BLaER1 treated with 17β-estradiol and CSF1 and Interleukin-3, amounts not matched to agents 10 nM and 100 nM (cell line): ENCODE data around the gene MED17.
A peak's percentile ranks its signal among the peaks of the same experiment; 100 is the strongest.

Source experiments
- H3K27ac ChIP-seq, 11 experiments: shearing (Covaris generic); formaldehyde crosslinking; 2 replicates each; pipeline ENCODE4 v1.8.1; 2022
- H3K27me3 ChIP-seq, 11 experiments: shearing (Covaris generic); formaldehyde crosslinking; 2 replicates each; pipeline ENCODE4 v1.8.1; 2022
- H3K36me3 ChIP-seq, 11 experiments: shearing (Covaris generic); formaldehyde crosslinking; 2 replicates each; pipeline ENCODE4 v1.8.1; 2022
- H3K4me1 ChIP-seq, 10 experiments: shearing (Covaris generic); formaldehyde crosslinking; 2 replicates each; pipeline ENCODE4 v1.8.1; 2022
- H3K4me2 ChIP-seq, 11 experiments: shearing (Covaris generic); formaldehyde crosslinking; 2 replicates each; pipeline ENCODE4 v1.8.1; 2022
- H3K4me3 ChIP-seq, 10 experiments: shearing (Covaris generic); formaldehyde crosslinking; 2 replicates each; pipeline ENCODE4 v1.8.1; 2022
- H3K9ac ChIP-seq, 11 experiments: shearing (Covaris generic); formaldehyde crosslinking; 2 replicates each; pipeline ENCODE4 v1.8.1; 2022
- H3K9me3 ChIP-seq, 11 experiments: shearing (Covaris generic); formaldehyde crosslinking; replicated peaks in 1 of 11; 2 replicates each; pipeline ENCODE4 v1.8.1; 2022
- H4K20me1 ChIP-seq, 11 experiments: shearing (Covaris generic); formaldehyde crosslinking; 2 replicates each; pipeline ENCODE4 v1.8.1; 2022
- Cebpa-rat ChIP-seq, 11 experiments: shearing (Covaris generic); IDR thresholded peaks; 2 replicates each; pipeline ENCODE4 v1.8.1; 2022

The MED17 gene, protein sequence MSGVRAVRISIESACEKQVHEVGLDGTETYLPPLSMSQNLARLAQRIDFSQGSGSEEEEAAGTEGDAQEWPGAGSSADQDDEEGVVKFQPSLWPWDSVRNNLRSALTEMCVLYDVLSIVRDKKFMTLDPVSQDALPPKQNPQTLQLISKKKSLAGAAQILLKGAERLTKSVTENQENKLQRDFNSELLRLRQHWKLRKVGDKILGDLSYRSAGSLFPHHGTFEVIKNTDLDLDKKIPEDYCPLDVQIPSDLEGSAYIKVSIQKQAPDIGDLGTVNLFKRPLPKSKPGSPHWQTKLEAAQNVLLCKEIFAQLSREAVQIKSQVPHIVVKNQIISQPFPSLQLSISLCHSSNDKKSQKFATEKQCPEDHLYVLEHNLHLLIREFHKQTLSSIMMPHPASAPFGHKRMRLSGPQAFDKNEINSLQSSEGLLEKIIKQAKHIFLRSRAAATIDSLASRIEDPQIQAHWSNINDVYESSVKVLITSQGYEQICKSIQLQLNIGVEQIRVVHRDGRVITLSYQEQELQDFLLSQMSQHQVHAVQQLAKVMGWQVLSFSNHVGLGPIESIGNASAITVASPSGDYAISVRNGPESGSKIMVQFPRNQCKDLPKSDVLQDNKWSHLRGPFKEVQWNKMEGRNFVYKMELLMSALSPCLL

DNA sequence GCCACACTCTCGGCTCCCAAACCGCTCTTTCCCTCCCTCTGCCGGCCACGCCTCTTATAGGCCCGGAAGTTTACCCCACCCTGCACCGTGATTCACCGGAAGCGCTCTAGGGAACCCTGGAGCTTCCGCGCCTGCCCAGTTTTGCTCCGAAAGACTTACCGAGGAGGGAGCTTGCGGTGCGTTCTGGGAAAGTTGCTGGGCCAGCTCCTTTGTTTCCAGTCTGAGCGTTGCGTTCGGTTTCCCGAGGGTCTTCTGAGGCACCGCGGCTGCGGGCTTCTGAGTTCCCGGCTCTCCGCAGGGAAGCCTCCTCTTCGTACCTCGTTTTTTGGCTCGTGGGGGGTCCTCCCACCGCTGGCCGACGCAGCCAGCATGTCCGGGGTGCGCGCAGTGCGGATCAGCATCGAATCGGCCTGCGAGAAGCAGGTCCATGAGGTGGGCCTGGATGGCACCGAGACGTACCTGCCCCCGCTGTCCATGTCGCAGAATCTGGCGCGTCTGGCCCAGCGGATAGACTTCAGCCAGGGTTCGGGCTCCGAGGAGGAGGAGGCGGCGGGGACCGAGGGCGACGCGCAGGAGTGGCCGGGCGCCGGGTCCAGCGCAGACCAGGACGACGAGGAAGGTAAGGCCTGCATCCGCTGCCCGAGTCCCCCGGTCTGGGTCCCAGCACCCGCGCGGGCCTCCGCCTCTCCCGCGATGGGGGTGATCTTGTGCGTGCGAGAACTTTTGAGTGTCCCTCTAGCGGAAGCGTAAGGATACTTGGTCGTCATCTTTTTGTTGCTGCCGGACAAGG, at the start of gene MED17:
Gene MED17 (plus strand): TSS at position 138 of the 790 bp plus-strand sequence. CDS start 232 bp downstream, at position 370.
- Histone ChIP-seq H4K20me1 (peaks cover 45 to 51% (median 47%) of the 10 kb centered on the region in 11 experiments), H3K9ac (peak within 1 kb of the TSS; percentile 90 to 100 (median 99)), H3K27ac (peak within 1 kb of the TSS; percentile 85 to 100 (median 98)), H3K36me3 (peaks cover 12 to 40% (median 37%) of the 10 kb centered on the region in 11 experiments; a peak in 21 of 22 replicates), H3K4me3 (peak within 1 kb of the TSS; percentile 82 to 99 (median 93)), H3K4me1 (peaks cover 23 to 35% (median 30%) of the 10 kb centered on the region in 10 experiments), H3K27me3 (no peaks in the 10 kb centered on the region), H3K9me3 (peaks cover 0 to 11% (median 0%) of the 10 kb centered on the region in 11 experiments; a peak in 3 of 22 replicates), H3K4me2 (peak within 1 kb of the TSS; percentile 89 to 99 (median 97))
- TF ChIP-seq Cebpa-rat (IDR thresholded peaks at IDR 0.05) = no peak

DNA sequence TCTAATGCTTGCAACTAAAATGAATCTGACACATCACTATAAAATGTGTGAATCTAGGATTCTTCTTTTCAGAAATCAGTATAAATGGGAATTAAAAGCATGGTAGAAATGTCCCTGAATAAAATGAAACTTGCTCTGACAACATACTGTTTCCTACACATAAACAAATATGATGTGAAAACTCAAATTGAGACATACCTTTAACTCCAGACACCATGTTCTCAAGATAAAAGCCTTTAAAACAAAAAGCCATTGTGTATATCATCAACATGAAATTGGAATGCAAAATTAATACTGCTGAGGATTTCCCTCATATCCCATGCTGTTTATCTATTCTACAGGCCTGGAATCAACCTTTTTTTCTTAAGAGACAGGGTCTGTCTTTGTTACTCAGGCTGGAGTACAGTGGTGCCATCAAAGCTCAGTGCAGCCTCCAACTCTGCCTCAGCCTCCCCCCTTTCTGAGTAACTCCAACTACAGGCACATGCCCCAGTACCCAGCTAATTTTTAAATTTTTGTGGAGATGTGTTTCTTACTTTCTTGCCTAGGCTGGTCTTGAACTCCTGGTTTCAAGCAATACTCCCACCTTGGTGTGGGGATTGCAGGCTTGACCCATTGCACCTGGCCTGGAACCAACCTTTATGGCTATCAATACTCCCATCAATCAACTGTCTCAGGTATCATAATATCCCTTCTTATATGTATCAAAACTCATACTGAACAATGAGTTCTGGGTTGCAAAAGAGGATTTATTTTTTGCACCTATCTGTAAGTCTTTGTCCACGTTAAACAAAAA, 49.5 kb upstream of the MED17 start:
- Histone ChIP-seq H3K27me3 (no peaks in the 10 kb centered on the region), H3K9ac (peak overlapping the region in 10 of 11 experiments; percentile 21 to 54 (median 43); a peak in 11 of 22 replicates), H3K4me1 (peaks cover 50 to 66% (median 62%) of the 10 kb centered on the region in 10 experiments), H3K27ac (peak overlapping the region in 1 of 11 experiments; percentile 30; a peak in 2 of 22 replicates), H3K9me3 (no peaks in the 10 kb centered on the region), H3K4me2 (peak overlapping the region; percentile 28 to 99 (median 92)), H4K20me1 (peaks cover 98 to 100% (median 100%) of the 10 kb centered on the region in 11 experiments), H3K4me3 (peak overlapping the region in 7 of 10 experiments; percentile 8 to 80 (median 35); a peak in 9 of 20 replicates), H3K36me3 (peaks cover 99 to 100% (median 100%) of the 10 kb centered on the region in 11 experiments)
- TF ChIP-seq Cebpa-rat (IDR thresholded peaks at IDR 0.05) = no peak

DNA sequence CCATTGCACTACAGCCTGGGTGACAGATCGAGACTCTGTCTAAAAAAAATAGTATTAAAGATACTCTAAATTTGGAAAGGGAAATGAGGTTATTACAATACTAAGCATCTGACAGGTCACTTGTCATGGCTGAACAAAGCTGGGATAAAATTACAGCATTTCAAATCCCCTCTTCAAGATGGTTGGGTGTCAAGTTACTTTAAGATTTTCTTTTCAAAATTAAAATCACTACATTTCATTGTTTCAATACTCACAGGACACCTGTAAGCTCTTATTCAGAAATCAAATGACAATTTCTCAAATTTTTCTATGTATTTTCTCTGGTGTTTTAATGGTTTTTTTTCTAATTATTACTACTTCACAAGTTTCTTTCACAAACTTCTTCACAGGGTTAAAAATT, 48.5 kb upstream of the MED17 start:
- no peak for TF ChIP-seq Cebpa-rat (IDR thresholded peaks at IDR 0.05)
- peak overlapping the region; percentile 28 to 99 (median 92) for H3K4me2 ChIP-seq
- no peak overlapping the region; a peak in 1 of 22 replicates for H3K27ac ChIP-seq
- peak overlapping the region in 8 of 10 experiments; percentile 8 to 80 (median 35); a peak in 9 of 20 replicates for H3K4me3 ChIP-seq
- H3K9me3 ChIP-seq = no peaks in the 10 kb centered on the region
- H3K9ac ChIP-seq = peak overlapping the region in 10 of 11 experiments; percentile 18 to 54 (median 43); a peak in 13 of 22 replicates
- peaks cover 94 to 100% (median 97%) of the 10 kb centered on the region in 11 experiments for H3K36me3 ChIP-seq
- H4K20me1 ChIP-seq = peaks cover 97 to 100% (median 98%) of the 10 kb centered on the region in 11 experiments
- H3K27me3 ChIP-seq = no peaks in the 10 kb centered on the region
- peaks cover 50 to 70% (median 62%) of the 10 kb centered on the region in 10 experiments for H3K4me1 ChIP-seq

DNA sequence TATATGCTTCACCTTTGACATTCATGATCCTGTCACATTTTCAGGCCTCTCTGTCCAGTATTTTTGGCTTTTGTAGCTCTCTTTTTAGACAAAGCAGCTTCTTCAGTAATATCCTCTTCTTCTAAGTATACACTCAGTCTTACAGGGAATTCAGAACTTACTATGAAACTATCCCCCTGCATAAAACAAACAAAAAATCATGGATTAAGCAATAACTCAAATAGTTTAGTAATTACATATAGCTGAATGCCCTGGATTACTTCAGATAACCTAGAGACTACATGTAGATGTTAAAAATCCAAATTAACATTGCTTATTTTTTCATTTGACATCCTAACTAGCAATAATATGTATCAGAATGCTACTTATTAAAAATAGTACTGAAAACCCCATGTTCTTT, 48.0 kb upstream of the MED17 start:
- H3K4me1 ChIP-seq = peaks cover 50 to 70% (median 62%) of the 10 kb centered on the region in 10 experiments
- H3K9me3 ChIP-seq = no peaks in the 10 kb centered on the region
- H3K4me3 ChIP-seq = peak overlapping the region in 7 of 10 experiments; percentile 16 to 94 (median 54); a peak in 8 of 20 replicates
- H3K27ac ChIP-seq = no peak overlapping the region
- peaks cover 89 to 95% (median 92%) of the 10 kb centered on the region in 11 experiments for H3K36me3 ChIP-seq
- H3K27me3 ChIP-seq = no peaks in the 10 kb centered on the region
- H3K4me2 ChIP-seq = peak overlapping the region in 10 of 11 experiments; percentile 43 to 99 (median 94); a peak in 20 of 22 replicates
- no peak for TF ChIP-seq Cebpa-rat (IDR thresholded peaks at IDR 0.05)
- peak overlapping the region in 4 of 11 experiments; percentile 20 to 99 (median 43); a peak in 3 of 22 replicates for H3K9ac ChIP-seq
- peaks cover 92 to 96% (median 94%) of the 10 kb centered on the region in 11 experiments for H4K20me1 ChIP-seq

DNA sequence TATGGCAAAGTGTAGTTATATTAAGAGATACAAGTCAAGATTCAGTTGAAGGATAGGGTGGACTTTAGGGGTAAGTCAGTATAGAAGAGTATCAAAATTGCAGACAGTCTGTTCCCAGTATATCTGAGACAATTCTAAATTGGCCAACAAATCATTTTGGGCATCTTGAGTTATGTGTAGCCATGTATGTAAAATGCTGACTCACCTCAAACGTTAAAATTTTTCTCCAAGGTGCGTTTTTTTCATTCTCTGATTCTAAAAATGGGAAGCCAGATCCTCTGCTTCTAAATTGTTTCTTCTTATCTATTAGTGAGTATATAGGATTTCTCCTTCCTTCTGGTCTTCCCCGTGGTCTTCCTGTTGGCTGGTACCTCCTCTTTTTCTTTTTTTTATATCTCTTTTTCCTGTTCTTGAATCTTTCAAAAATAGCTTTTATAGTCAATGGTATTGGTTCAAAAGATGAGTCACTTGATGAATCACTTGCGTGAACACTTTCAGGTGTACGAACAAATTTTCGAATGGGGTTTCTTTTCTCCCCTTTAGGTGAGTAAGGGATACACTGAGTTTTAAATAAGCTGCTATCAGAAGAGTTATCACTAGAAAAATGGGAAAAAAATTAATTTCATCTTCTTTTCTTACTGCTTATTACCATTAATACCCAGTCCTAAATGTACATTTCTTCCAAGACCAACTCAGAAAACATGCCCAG, 46.0 kb upstream of the MED17 start:
- H3K27ac ChIP-seq = peak overlapping the region in 9 of 11 experiments; percentile 19 to 99 (median 97); a peak in 18 of 22 replicates
- H4K20me1 ChIP-seq = peaks cover 72 to 76% (median 74%) of the 10 kb centered on the region in 11 experiments
- peak overlapping the region; percentile 86 to 99 (median 95) for H3K4me2 ChIP-seq
- H3K4me3 ChIP-seq = peak overlapping the region; percentile 74 to 97 (median 82)
- H3K9ac ChIP-seq = peak overlapping the region; percentile 91 to 99 (median 98); a peak in 21 of 22 replicates
- H3K27me3 ChIP-seq = no peaks in the 10 kb centered on the region
- H3K4me1 ChIP-seq = peaks cover 59 to 79% (median 72%) of the 10 kb centered on the region in 10 experiments
- H3K36me3 ChIP-seq = peaks cover 70 to 76% (median 74%) of the 10 kb centered on the region in 11 experiments
- no peak for TF ChIP-seq Cebpa-rat (IDR thresholded peaks at IDR 0.05)
- H3K9me3 ChIP-seq = no peaks in the 10 kb centered on the region

DNA sequence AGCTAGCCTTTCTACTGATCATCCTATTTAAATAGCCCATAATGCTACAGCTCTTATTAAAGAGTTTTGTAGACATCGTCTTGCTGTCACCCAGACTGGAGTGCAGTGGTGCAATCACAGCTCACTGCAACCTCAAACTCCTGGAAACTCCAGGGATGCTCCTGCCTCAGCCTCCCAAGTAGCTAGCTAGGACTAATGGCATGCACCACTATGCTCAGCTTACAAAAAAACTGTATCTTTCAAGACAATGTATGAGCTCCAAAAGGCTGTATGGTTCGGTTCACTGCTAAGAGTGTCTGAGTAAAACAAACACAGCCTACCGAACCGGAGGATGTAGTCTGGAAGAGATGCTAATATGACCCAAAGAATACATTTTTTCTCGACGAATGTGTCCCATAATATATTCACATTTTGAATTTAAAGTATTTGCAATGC, 45.4 kb upstream of the MED17 start:
- Histone ChIP-seq H3K4me1 (peaks cover 60 to 75% (median 71%) of the 10 kb centered on the region in 10 experiments), H3K36me3 (peaks cover 68 to 76% (median 74%) of the 10 kb centered on the region in 11 experiments), H4K20me1 (peaks cover 66 to 70% (median 68%) of the 10 kb centered on the region in 11 experiments), H3K4me3 (peak overlapping the region; percentile 74 to 97 (median 82)), H3K27ac (peak overlapping the region in 9 of 11 experiments; percentile 19 to 99 (median 97); a peak in 17 of 22 replicates), H3K9me3 (no peaks in the 10 kb centered on the region), H3K27me3 (no peaks in the 10 kb centered on the region), H3K9ac (peak overlapping the region; percentile 91 to 99 (median 98)), H3K4me2 (peak overlapping the region; percentile 86 to 99 (median 95))
- TF ChIP-seq Cebpa-rat (IDR thresholded peaks at IDR 0.05) = no peak
